Measurements from ENCODE around the gene DLG2.
"Not testable (repeated sequence)": the region's sequence is repeated elsewhere in the genome, so short reads cannot be mapped to it uniquely, and the experiment has no call there.

Gene DLG2

DNA sequence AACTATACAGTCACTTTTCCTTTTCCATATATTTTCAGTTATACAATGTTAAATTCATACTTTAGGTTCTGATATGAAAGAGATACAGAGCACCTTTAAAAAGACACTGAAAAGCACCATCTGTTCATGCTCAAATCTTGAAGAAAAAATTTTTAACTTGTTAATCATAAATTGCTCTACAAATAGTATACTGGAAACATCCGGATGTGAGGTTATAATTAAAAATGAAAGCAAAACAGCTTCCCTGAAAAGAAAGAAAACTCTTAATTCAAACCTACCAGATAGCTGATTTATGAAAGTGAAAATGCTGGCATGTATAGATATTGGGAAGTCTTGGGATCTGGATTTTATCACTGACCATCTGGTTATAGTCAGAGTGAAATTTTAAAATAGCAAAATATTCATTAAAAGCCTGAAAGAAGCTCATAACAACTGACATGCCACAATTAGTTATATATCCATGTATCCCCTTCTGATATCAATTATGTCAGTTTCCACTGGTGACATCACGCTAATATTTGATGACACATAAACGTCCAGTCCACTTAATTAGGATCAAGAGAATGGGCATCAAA is 740.0 kb downstream of the DLG2 start:
- DNase-seq: no peak

DNA sequence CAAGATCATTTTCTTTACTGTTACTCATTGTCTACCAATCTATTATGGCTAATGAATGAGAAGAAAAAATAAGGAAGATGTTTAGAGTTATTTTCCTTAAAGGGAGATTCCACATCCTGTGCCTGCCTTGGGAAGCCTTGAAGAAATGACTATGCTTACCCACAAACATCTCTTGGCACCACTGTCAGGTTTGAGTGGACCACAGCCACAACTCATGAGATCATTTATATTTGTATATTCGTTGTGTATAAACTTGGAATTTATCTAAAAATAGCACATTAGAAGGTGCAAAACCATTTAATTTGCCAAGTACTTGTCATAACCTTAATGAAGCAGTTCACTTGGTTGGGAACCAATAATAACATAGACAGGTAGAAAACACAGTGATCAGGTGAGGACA is 740.8 kb downstream of the DLG2 start:
- DNase-seq: no peak

DNA sequence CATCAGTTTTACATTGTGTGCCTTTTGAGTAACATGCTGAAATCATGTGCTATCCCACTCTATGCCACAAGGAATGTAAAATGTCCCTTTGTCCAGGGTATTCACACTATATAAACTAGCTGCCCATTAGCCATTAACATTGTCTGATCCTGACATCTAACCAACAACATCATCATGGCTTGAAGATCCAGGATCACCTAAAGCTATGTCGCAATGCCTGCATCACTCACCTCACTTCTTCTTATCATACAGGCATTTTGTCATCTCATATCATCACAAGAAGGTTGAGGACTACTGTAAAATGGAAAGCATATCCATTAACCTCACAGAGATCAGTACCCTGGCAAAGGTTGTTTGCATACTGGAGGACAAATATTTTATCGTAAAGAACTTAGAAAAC is 742.3 kb downstream of the DLG2 start:
- DNase-seq: no peak

DNA sequence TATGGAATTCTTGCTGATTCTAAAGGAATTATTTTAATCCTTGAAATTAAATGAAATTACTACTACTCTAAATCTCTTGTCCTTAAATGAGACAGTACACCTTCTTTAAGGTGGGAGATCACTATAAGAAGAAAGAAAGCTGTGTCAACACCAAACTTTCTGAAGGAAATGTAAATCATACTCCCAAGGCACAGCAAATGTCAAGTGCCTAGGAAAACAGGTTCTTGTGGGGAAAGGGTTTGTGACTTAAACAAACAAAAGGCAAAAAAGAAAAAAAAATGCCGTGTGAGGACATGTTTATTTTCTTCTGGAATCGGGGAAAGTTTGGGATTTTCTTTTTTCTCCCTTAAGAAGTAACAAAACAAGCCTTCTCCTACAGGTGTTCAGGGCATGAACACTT is 745.1 kb downstream of the DLG2 start:
- DNase-seq: no peak

DNA sequence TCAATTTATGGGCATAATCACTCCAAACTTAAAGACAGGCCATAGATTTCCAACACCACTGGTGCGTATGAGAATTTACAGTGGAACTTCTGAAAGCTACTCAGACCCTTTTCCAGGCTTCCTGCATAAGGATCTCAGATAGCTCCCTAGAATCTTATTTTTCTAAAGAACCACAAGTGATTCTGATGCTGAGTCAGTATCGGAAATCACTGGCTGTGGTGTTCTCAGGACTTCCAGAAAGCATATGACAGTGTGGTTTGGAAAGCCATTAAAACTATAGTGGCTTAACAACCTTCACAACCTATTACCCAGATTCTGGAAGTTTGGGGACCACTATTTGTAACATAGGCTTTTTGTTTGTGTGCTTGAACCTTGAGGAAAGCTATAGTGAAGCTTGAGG is 756.0 kb downstream of the DLG2 start:
- DNase-seq: no peak

DNA sequence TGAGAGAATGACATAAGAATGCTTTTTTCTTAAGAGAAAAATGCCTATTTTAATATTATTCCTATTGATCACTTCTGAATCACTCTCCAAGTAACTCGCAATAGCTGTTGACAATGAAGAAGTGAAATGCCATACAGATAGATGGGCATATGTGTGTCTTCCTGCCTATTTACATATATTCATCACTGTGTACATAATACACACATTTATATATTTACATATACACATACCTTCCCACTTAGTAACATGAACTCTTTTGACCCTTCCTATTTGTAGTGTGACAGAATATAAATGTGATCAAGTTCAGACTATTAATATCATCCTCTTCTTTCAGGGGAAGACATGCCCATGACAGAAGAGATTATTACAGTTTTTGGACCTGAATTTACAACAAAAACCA is 756.7 kb downstream of the DLG2 start:
- no peak for DNase-seq

DNA sequence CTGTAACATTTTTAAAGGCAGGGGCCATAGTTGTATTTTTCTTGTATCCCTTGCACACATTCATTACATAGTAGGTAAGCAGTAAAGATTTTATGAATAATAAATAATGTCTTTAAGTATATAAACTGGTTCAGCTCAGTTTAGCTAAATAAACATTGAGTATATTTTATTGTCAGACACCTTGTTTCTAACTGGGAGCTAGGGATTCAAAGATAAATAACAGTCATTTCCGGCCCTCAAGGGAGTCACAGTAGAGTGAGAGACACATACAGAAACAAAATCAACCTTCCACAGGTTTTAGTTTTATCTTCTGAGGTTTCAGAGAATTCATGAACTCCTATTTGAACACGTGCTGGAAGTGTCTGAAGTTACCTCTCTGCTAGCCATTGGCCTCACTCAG is 760.2 kb downstream of the DLG2 start:
- DNase-seq: no peak

DNA sequence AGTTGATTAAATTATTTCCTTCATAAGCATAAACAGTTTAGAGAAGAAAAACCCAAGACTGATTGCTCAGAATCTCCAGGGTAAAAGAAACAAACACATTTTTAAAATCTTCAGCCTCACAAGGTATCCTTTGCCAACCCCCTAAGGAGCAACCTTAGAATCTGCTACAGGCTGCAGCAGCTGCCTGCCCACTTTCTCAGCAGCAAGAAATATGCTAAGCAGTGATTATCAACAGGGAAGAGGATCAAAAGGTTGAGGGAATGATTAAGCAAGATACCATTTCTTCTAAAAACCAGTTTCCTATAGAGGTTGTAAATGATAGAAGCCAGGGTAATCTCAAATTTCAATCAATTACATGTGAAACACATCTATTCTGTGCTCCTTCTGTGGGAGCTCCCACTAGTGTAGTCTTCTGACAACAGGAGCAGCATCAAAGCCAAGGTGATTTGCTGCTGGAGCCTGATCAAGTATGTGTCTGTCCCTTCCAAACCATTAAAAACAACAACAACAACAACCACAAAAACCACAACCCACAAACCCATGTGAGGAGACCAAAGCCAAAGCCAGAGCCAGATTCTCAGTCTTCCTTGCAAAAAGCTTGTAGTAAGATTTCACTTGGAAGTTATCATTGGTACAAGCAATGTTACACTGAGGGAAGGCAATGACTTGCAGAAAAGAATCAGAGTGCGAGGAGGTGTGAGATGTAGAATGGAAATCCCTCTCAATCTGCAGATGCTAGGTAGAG is 761.2 kb downstream of the DLG2 start:
- no peak for DNase-seq

DNA sequence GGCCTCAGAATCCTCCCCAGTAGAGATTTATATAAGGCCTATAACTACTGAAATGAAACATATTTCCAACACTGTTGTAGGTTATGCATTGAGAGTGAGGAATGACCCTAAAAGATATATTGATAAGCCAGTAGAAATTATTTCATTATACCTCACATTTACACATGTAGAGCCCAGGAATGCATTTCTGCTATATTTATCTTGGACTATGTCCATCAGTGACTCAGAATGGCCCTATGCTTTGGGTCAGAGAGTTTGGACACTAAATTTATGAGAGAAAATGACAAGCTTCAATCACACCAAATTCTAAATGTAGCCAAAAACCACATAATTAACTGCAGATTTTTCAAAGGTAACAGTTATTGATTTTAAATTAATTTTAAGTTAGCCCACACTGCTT is 761.9 kb downstream of the DLG2 start:
- no peak for DNase-seq

DNA sequence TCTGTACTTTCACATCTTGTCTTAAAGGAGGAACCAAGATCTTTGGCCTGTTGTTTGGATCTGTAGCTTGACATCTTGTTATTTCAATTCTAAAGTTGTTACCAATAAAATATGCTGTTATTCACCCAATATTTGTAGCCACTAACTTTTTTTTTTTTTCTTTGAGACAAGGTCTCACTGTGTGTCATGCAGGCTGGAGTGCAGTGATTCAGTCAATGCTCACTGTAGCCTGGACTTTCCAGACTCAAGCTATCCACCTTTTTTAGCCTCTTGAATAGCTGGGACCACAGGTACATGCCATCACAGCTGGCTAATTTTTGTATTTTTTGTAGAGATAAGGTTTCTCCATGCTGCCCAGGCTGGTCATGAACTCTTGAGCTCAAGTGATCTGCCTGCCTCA is 769.4 kb downstream of the DLG2 start:
- no peak for DNase-seq

DNA sequence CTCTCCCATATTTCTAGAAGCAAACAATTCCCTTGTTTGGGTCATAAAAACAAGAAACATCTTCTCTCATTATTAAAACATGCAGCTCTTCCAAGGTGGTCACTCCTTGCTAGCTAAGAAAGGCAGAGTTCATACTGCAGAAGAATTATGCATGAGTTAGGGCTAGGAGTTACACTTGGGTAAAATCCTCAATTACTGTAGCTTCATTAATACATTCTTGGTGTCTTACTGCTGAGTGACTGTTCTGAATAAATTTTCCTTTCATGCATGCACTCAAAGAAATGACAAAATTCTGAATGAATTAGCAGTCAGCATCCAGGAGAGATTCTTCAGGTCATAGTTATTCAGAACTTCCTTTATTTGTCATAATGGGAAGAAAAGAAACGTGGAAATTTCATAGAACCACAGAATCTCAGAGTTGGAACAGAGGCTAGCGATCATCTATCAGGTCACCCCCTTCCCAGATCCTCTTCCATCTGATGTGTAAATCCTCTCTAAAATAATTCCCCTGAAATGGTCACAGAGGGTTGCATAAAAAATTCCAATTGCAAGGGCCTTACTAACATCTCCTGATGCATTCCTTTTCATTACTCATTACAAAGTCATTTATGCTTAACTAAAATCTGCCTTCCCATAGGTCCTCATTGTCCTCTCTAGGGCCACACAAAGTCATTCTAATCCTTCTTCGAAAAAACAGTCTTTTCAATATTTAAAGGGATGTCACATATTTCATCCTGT is 771.5 kb downstream of the DLG2 start:
- no peak for DNase-seq

DNA sequence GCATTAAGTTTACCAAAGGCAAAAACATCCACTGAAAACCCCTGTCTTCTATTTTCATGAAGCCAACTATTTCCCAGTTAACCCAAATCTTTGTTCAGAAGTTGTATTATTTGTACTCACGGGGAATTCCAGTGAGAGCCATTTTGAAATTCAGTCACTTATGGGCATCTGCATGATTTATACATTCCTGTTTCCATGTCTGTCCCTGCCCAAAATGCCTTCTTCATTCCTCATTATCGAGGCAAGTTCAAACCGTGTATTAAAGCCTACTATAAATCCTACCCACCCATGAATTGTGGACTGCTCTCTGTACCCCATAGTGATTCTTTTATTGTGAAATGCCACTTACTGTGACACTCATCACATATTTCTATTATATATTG is 772.7 kb downstream of the DLG2 start:
- DNase-seq: no peak

DNA sequence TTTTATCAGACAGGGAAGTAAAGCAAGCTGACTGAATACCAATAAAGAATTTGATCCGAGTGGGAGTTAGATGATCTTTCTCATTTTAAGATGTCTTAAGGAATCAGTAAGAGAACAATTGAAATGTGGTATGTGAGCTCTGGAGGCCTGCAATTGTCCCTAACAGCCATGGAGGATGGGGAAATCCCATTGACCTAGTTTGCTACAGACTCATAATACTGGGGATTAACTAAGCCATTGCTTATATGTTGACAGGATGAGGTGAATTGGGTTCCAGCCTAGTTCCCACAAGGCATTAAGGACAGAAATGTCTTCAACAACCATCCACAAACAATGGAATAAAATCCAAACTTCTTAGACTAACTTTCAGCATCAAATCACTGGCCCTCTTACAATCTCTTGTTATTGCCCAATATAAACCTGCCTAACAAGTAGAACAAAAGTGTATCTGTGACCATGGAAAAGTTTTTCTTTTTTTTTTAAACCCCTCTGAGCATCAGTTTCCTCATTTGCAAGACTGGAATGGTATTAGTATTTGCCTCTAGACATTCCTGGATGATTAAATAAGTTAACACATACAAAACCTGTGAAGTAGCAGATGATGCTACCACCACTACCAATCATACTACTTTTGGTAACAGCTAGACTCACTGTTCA is 773.2 kb downstream of the DLG2 start:
- DNase-seq: peak; percentile 12

DNA sequence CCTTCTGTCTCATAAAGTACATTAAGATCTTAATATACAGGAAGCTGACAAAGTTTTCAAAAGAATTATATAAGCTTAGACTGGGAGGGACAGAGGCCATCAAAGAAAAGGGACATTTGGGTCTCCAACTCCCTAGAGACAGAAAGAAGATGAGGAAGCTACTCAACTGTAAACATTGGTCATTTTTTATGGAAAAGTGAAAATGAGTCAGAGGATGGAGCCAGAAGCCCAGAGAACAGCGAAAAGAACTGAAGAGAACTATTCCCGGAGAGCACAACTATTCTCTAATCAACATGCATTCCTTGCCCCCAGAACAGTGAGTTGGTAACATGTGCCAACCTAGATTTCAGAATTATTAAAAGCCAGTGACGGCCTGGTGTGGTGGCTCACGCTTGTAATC is 779.3 kb downstream of the DLG2 start:
- no peak for DNase-seq

DNA sequence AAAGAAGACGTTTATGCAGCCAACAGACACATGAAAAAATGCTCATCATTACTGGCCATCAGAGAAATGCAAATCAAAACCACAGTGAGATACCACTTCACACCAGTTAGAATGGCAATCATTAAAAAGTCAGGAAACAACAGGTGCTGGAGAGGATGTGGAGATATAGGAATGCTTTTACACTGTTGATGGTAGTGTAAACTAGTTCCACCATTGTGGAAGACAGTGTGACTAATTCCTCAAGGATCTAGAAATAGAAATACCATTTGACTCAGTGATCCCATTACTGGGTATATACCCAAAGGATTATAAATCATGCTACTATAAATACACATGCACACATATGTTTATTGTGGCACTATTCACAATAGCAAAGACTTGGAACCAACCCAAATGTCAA is 786.9 kb downstream of the DLG2 start:
- DNase-seq: not testable (repeated sequence)

DNA sequence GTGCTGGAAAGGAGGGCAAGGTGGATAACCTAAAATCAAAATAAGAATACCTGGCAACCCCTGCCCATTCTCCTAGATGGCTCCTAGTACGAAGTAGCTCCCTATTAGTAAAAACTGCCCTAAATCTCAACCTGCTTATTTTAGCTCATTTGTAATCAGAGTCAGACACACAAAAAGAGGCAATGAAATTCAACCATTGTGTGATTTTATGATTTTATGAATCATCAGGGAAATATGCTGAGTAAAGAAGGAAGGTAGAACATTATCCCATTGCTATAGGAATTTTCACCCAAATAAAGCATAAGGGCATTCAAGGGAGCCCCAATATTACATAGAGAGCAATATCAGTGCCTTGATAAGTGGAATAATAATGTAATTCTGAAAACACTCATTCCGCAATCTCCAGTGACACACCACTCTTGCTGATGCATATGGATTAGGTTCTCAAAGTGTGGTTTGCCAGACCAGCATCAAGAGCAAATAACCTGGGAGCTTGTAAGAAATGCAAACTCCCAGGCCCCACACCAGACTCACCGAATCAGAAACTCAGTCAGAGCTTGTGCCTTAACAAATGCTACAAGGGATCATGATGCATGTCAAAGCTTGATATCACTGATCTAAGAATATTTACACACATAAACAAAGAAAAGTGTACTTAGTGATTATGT is 789.6 kb downstream of the DLG2 start:
- no peak for DNase-seq

DNA sequence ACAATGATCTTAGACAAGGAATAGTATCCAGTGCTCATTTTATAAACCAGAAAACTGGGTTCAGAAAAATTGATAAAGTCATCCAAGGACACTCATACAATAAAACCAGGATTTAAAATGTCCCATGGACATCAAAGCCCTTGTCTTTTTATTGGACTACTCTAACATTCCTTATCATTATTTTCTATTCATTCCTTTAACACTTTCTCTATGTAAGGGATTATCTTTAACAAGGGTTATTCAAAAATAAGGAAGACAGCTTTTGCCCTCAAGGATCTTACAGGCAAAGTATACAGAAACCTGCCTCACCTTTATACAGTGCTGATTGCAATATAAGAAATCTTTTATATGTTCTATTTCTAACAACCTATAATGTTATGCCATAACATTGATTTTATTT is 790.8 kb downstream of the DLG2 start:
- DNase-seq: no peak

DNA sequence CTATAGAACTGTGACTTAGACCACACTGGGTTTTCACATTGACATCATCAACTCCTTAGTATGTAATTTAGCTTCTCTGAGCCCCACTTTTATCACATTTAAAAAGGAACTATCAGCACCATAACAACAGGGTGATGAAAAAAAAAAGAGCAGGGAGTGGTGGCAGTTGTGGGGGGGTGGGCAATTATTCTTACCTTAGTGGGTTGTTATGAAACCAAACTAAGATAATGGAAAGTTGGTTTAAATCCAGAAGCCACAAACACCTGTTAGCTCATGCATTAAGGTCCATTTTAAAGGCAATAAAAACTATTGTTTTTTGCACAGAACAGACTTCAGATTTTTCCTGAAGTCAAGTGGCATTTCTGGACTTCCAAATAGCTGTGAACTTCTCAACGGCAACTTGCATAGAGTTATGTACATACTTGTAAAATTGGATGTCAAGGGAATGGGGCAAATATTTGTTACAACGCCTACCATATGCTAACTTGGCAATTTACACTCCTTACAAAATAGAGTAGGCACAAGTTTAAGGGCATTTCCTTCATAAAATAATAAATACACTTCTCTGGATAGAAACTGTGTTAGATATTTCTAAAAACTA is 793.6 kb downstream of the DLG2 start:
- DNase-seq: no peak

DNA sequence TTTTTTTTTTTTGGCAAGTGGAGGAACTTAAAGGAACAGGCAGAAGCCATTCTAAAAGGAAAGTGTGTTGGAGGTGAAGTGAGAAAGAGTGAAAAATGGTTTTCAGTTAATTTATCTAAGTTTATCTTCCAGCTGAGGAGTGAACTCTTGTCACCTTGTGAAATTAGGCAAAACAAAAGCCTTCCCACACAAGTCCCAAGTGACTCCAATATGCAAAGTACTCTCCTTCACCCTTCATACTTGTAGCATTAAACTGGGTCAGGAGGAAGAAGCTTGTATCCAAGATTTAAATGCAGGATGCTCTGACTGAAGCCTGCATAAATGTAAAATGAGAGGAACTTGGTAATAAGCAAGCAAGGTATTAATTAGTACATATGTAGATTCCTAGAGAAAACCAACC is 796.8 kb downstream of the DLG2 start:
- no peak for DNase-seq

DNA sequence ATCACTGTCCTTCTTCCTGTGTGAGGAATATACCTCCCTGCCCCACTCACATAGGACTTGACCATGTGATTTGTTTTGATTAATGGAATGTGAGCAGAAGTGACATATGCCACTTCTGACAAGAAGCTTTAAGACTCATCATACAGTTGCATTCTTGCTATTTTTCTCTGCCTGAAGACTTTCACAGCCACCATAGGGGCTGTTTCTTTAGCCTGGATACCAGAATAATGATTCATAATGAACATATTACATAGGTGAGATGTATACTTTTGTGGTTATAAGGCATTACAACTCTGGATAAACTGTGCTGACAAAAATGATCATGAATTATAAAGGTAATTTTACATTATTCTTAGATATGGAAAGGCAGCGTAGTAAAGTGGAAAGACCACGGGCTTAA is 798.0 kb downstream of the DLG2 start:
- no peak for DNase-seq

DNA sequence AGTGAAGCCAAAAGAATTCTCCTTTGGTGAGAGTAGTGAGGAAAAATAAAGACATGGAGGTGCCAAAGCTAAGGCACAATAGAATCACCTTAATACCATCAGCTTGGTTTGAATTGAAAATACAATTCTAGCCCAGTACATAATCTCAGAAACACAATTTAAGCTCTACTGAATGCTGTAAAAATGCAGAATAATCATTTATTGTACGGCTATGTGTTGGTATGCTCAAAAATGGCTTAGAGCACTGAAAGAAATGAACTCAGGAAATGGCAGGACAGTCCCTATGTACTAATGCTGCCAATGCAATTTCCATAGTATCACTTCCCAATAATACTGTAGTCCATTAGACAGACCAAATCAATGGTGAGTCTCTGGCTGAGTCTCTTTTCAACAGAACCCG is 798.5 kb downstream of the DLG2 start:
- no peak for DNase-seq

DNA sequence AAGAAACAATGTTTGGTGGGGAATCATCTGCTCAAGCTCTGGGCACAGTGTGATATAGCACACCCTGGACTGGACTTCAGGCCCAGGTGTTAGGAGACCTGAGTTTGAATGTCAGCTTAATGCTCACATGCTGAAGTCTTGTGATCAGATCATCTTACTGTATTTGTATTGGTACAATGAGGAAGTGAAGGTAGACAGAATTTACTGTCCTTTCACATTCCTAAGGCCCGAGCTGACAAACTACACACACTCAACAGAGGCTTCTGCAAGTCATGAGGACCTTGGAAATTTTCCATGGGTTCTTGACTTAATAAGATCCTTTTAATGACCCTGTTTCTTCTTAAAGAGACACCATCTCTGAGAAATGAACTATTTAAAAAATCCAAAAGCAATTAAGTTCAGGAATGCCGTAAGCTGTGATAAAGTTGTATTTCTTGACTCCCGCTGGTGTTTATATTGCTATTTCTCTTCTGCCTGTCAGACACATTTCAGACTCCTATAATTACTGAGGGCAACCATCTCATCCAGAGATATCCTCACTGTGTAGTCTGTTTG is 802.0 kb downstream of the DLG2 start:
- DNase-seq: no peak

DNA sequence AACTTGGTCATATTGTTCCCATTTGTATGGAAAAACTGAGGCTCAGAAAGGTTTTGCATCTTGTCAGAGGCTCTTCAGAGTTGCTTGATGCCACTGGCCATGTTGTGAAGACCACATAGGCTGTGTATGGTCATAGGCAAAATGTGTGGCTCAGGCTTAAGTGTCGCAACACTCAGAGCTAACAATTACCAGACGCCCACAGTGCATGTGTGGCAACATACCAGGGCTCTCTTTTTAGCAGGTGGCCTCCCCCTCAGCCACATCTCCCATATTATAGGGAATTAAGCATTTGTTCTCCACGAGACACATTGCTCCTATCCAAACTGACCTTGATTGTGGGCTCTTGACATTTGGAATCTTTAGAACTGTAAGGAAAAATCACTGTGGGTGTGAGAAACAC is 802.5 kb downstream of the DLG2 start:
- no peak for DNase-seq
